T-cell (primary cell): ENCODE results near the gene CLEC18A. TPM values are rescaled to one million over a fixed set of nuclear protein-coding genes. Genes with fewer than 3 reads are reported as not detected.
"Not testable (repeated sequence)": the region's sequence is repeated elsewhere in the genome, so short reads cannot be mapped to it uniquely, and the experiment has no call there.

Experiments used
- ATAC-seq, 4 experiments: fragments of 200-7000 bp in 3 of 4; fragments of 150-1000 bp in 1 of 4; cut with Tn5 transposase; replicated peaks in 1 of 4; 1 replicate in 3 of 4; 2 replicates in 1 of 4; pipeline ENCODE4 v1.10.0; 2021; ENCODE audit warnings: moderate library complexity in 3 of 4, mild to moderate bottlenecking in 2 of 4, moderate number of reproducible peaks in 1 of 4
- CTCF ChIA-PET, 2 donors: fragments of 300-600 bp; sonication (Branson Sonifier 250); formaldehyde crosslinking; loops; one replicate each; lab custom pipeline; 2022; ENCODE audit warnings: antibody characterized with exemption in 2 of 2; lab: Charles Lee
- POLR2A ChIA-PET, 2 donors: fragments of 300-600 bp; sonication (Branson Sonifier 250); formaldehyde crosslinking; loops; one replicate each; lab custom pipeline; 2022; ENCODE audit warnings: antibody characterized with exemption in 2 of 2; lab: Charles Lee
- DNase-seq, 35 experiments: peaks; one replicate each; pipeline versions ENCODE4 v3.0.0 to v3.0.0-alpha.2; 2013 to 2023
- H3K27ac ChIP-seq: one replicate; pipeline ENCODE4 v1.5.1; 2013; ENCODE audit warnings: low read length
- H3K27me3 ChIP-seq, 2 experiments: replicated peaks in 1 of 2; 1 replicate in 1 of 2; 2 replicates in 1 of 2; pipeline versions ENCODE4 v1.6.1 to v1.7.0; 2013; ENCODE audit warnings: low read length in 1 of 2, mixed read lengths in 1 of 2; ENCODE audit not compliant: control insufficient read depth in 2 of 2, insufficient read depth in 2 of 2; ENCODE audit errors: extremely low read depth in 1 of 2
- H3K36me3 ChIP-seq, 2 donors: 1 replicate in 1 of 2; 2 replicates in 1 of 2; pipeline versions ENCODE4 v1.6.1 to v1.7.0; 2013; ENCODE audit warnings: low read length in 1 of 2; ENCODE audit not compliant: control insufficient read depth in 2 of 2, insufficient read depth in 1 of 2; ENCODE audit errors: extremely low read depth in 1 of 2
- H3K4me1 ChIP-seq, 2 experiments: 1 replicate in 1 of 2; 2 replicates in 1 of 2; pipeline versions ENCODE4 v1.6.1 to v1.7.0; 2013; ENCODE audit warnings: low read length in 2 of 2, mixed read lengths in 1 of 2; ENCODE audit not compliant: insufficient read depth in 2 of 2, control insufficient read depth in 1 of 2; ENCODE audit errors: extremely low read depth in 1 of 2
- H3K4me3 ChIP-seq, 2 donors: 1 replicate in 1 of 2; 2 replicates in 1 of 2; pipeline versions ENCODE4 v1.5.1 to v1.7.0; 2013; ENCODE audit warnings: mild to moderate bottlenecking in 2 of 2, low read length in 1 of 2, moderate library complexity in 1 of 2; ENCODE audit not compliant: control insufficient read depth in 1 of 2; ENCODE audit errors: extremely low read depth in 1 of 2
- H3K9me3 ChIP-seq: 2 replicates; pipeline ENCODE4 v1.7.0; 2013
- H3K27ac Mint-ChIP-seq, 2 donors: one replicate each; pipeline ENCODE4 v1.8.0; 2020 to 2021; ENCODE audit warnings: mild to moderate bottlenecking in 2 of 2, mixed read lengths in 2 of 2
- H3K27me3 Mint-ChIP-seq, 2 donors: one replicate each; pipeline ENCODE4 v1.8.0; 2021 to 2022; ENCODE audit warnings: mixed read lengths in 2 of 2
- H3K36me3 Mint-ChIP-seq: one replicate; pipeline ENCODE4 v1.8.0; 2021; ENCODE audit warnings: mixed read lengths
- H3K4me1 Mint-ChIP-seq, 3 donors: one replicate each; pipeline ENCODE4 v1.8.0; 2020 to 2022; ENCODE audit warnings: mixed read lengths in 3 of 3, mild to moderate bottlenecking in 1 of 3
- H3K4me3 Mint-ChIP-seq, 3 donors: one replicate each; pipeline ENCODE4 v1.8.0; 2020 to 2022; ENCODE audit warnings: mild to moderate bottlenecking in 3 of 3, mixed read lengths in 3 of 3, moderate library complexity in 3 of 3
- H3K9me3 Mint-ChIP-seq, 3 donors: one replicate each; pipeline ENCODE4 v1.8.0; 2020 to 2022; ENCODE audit warnings: mixed read lengths in 3 of 3
- WGBS: methylation state at CpG from one replicate; pipeline ENCODE4 v1.1.5; 2013; ENCODE audit warnings: missing lambda C conversion rate; ENCODE audit not compliant: insufficient coverage; 5-methylcytosine and 5-hydroxymethylcytosine counted together
- total RNA-seq, 35 experiments: library from RNA in 6 of 35; stranded (reverse) in 6 of 35; fragments of 120-200 nt in 1 of 35; gene quantifications; one replicate each; pipeline versions ENCODE4 v1.2.1 to v1.2.4 and lab custom pipeline; 2013 to 2026

The CLEC18A gene
- total RNA-seq, 5 donors from 2014 or later (not counting 1 experiment from before 2014, with no cell fraction given), result 2.0 to 3.7 (median 2.8) TPM

- H3K27me3 Mint-ChIP-seq, H3K4me3 ChIP-seq, ATAC-seq, H3K27ac ChIP-seq, H3K9me3 ChIP-seq, H3K4me1 ChIP-seq, H3K27ac Mint-ChIP-seq, H3K36me3 Mint-ChIP-seq, H3K4me1 Mint-ChIP-seq, H3K27me3 ChIP-seq, H3K4me3 Mint-ChIP-seq, H3K9me3 Mint-ChIP-seq, POLR2A ChIA-PET, CTCF ChIA-PET, DNase-seq, H3K36me3 ChIP-seq: not testable (repeated sequence)
- WGBS, result no CpG with 5 or more reads among the region's 13 CpGs
These were observed 3.1 kb downstream of the CLEC18A start for GRCh38 chr16:69954241-69954640.

- DNase-seq, H3K27me3 Mint-ChIP-seq, POLR2A ChIA-PET, H3K36me3 ChIP-seq, H3K9me3 Mint-ChIP-seq, H3K27me3 ChIP-seq, H3K36me3 Mint-ChIP-seq, CTCF ChIA-PET, H3K4me1 Mint-ChIP-seq, H3K4me1 ChIP-seq, H3K27ac ChIP-seq, H3K4me3 Mint-ChIP-seq, H3K4me3 ChIP-seq, H3K9me3 ChIP-seq, ATAC-seq, H3K27ac Mint-ChIP-seq: not testable (repeated sequence)
- WGBS, result no CpG with 5 or more reads among the region's 9 CpGs
These were observed 12.2 kb downstream of the CLEC18A start for GRCh38 chr16:69963312-69963711.

GRCh38 chr16:69964960-69965660, 14.0 kb downstream of the CLEC18A start:
- H3K27me3 ChIP-seq, H3K9me3 Mint-ChIP-seq, DNase-seq, H3K4me3 Mint-ChIP-seq, H3K27me3 Mint-ChIP-seq, H3K4me3 ChIP-seq, H3K4me1 ChIP-seq, CTCF ChIA-PET, H3K27ac Mint-ChIP-seq, H3K9me3 ChIP-seq, POLR2A ChIA-PET, H3K27ac ChIP-seq, H3K36me3 ChIP-seq, H3K4me1 Mint-ChIP-seq, H3K36me3 Mint-ChIP-seq: not testable (repeated sequence)
- ATAC-seq, result peak in 3 of 4 experiments; percentile 20 to 40 (median 30)
- WGBS, result 2% methylated on average over 13 of the region's 68 CpGs

- H3K9me3 Mint-ChIP-seq, H3K4me3 ChIP-seq, H3K27ac ChIP-seq, H3K36me3 Mint-ChIP-seq, CTCF ChIA-PET, POLR2A ChIA-PET, H3K4me1 Mint-ChIP-seq, H3K36me3 ChIP-seq, H3K27me3 ChIP-seq, H3K27me3 Mint-ChIP-seq, H3K9me3 ChIP-seq, DNase-seq, H3K4me1 ChIP-seq, H3K4me3 Mint-ChIP-seq, H3K27ac Mint-ChIP-seq: not testable (repeated sequence)
- peak in 1 of 4 experiments; percentile 17 for ATAC-seq
- no CpG with 5 or more reads among the region's 24 CpGs for WGBS
These were observed 14.5 kb downstream of the CLEC18A start for GRCh38 chr16:69965661-69966054.

- H3K4me1 Mint-ChIP-seq, result not testable (repeated sequence)
These were observed 16.6 kb downstream of the CLEC18A start for GRCh38 chr16:69967688-69968087.

GRCh38 chr16:69968125-69968524, 17.0 kb downstream of the CLEC18A start:
- H3K27me3 ChIP-seq, H3K27ac Mint-ChIP-seq, CTCF ChIA-PET, ATAC-seq, H3K9me3 Mint-ChIP-seq, H3K4me3 ChIP-seq, H3K27ac ChIP-seq, H3K4me1 ChIP-seq, H3K4me3 Mint-ChIP-seq, H3K27me3 Mint-ChIP-seq, POLR2A ChIA-PET, H3K36me3 Mint-ChIP-seq, DNase-seq, H3K4me1 Mint-ChIP-seq, H3K36me3 ChIP-seq, H3K9me3 ChIP-seq: not testable (repeated sequence)
- WGBS, result no CpG with 5 or more reads among the region's 10 CpGs

More at GRCh38 chr16:69967688-69968087, 16.6 kb downstream of the CLEC18A start:
- H3K36me3 ChIP-seq, H3K9me3 Mint-ChIP-seq, H3K4me1 ChIP-seq, POLR2A ChIA-PET, H3K4me3 ChIP-seq, H3K9me3 ChIP-seq, DNase-seq, H3K36me3 Mint-ChIP-seq, H3K27me3 Mint-ChIP-seq, H3K27ac Mint-ChIP-seq, H3K4me3 Mint-ChIP-seq, H3K27me3 ChIP-seq, ATAC-seq, CTCF ChIA-PET, H3K27ac ChIP-seq: not testable (repeated sequence)
- no CpG with 5 or more reads among the region's 5 CpGs for WGBS

GRCh38 chr16:69969657-69970056, 18.5 kb downstream of the CLEC18A start:
- H3K9me3 Mint-ChIP-seq, H3K4me3 ChIP-seq, H3K4me3 Mint-ChIP-seq, H3K27me3 Mint-ChIP-seq, H3K27me3 ChIP-seq, H3K36me3 ChIP-seq, H3K4me1 Mint-ChIP-seq, H3K36me3 Mint-ChIP-seq, ATAC-seq, H3K4me1 ChIP-seq, H3K27ac ChIP-seq, H3K9me3 ChIP-seq, DNase-seq, CTCF ChIA-PET, H3K27ac Mint-ChIP-seq, POLR2A ChIA-PET: not testable (repeated sequence)
- no CpG with 5 or more reads among the region's 4 CpGs for WGBS
